HL-60 (cell line): ENCODE measurements around the gene DPF3.

ENCODE experiments used
- DNase-seq, 2 experiments: peaks; one replicate each; pipeline ENCODE4 v3.0.0-alpha.2; 2010 to 2020; ENCODE audit warnings: low read depth in 1 of 2, low spot score in 1 of 2
- H3K27ac ChIP-seq: fragments of 250-450 bp; sonication (Bioruptor Pico); replicated peaks from 2 replicates; pipeline ENCODE4 v1.5.1; 2020; ENCODE audit warnings: mild to moderate bottlenecking, moderate library complexity
- H3K27me3 ChIP-seq: fragments of 250-450 bp; sonication (Bioruptor Pico); 2 replicates; pipeline ENCODE4 v1.5.1; 2021; ENCODE audit warnings: mild to moderate bottlenecking, moderate library complexity; ENCODE audit not compliant: insufficient read depth, poor library complexity, severe bottlenecking
- H3K4me3 ChIP-seq: replicated peaks from 2 replicates; pipeline ENCODE4 v1.5.1; 2011; ENCODE audit warnings: mild to moderate bottlenecking, control low read depth, low read length; ENCODE audit not compliant: insufficient read depth
- CTCF ChIP-seq: IDR thresholded peaks from one replicate; pipeline ENCODE4 v1.5.1; 2011; ENCODE audit warnings: low read length, control low read depth, inconsistent platforms; ENCODE audit not compliant: insufficient read depth
- GABPA ChIP-seq: IDR thresholded peaks from 2 replicates; pipeline ENCODE4 v1.6.1; 2012; ENCODE audit warnings: low read depth
- POLR2AphosphoS5 ChIP-seq: IDR thresholded peaks from 2 replicates; pipeline ENCODE4 v1.6.1; 2012; ENCODE audit warnings: low read depth
- REST ChIP-seq: IDR thresholded peaks from 2 replicates; pipeline ENCODE4 v1.6.1; 2012; ENCODE audit warnings: low read depth; ENCODE audit not compliant: insufficient replicate concordance
- SPI1 ChIP-seq: IDR thresholded peaks from 2 replicates; pipeline ENCODE4 v1.6.1; 2012; ENCODE audit warnings: low read depth, mild to moderate bottlenecking, borderline replicate concordance

Gene DPF3

GRCh38 chr14:72721083-72721482 is 172.8 kb downstream of the DPF3 start:
- H3K4me3 ChIP-seq: no peak overlapping the region

GRCh38 chr14:72717220-72717619 is 176.7 kb downstream of the DPF3 start:
- Histone ChIP-seq H3K4me3 (no peak overlapping the region), H3K27me3 (no peaks in the 10 kb centered on the region), H3K27ac (no peak overlapping the region)
- TF ChIP-seq REST (no peak), POLR2AphosphoS5 (no peak), SPI1 (no peak), CTCF (no peak), GABPA (no peak)
- no peak for DNase-seq

More at GRCh38 chr14:72721083-72721482, 172.8 kb downstream of the DPF3 start:
- DNase-seq: no peak
- TF ChIP-seq CTCF (no peak), POLR2AphosphoS5 (no peak), REST (no peak), SPI1 (no peak), GABPA (no peak)
- Histone ChIP-seq H3K27me3 (no peaks in the 10 kb centered on the region), H3K27ac (no peak overlapping the region)

- Histone ChIP-seq H3K27me3 (no peaks in the 10 kb centered on the region), H3K4me3 (no peak overlapping the region), H3K27ac (no peak overlapping the region)
- no peak for TF ChIP-seq POLR2AphosphoS5
- TF ChIP-seq SPI1: no peak
- no peak for TF ChIP-seq GABPA
- TF ChIP-seq CTCF: no peak
- no peak for TF ChIP-seq REST
- DNase-seq: no peak
These were observed 177.4 kb downstream of the DPF3 start for GRCh38 chr14:72716476-72716875.
